ENCODE data around the gene KLHL21.
"Not testable (repeated sequence)": the region's sequence is repeated elsewhere in the genome, so short reads cannot be mapped to it uniquely, and the experiment has no call there.

Gene KLHL21

GRCh38 chr1:6600410-6601048, 2.1 kb downstream of the KLHL21 start:
- H3K4me3 ChIP-seq (ENCODE audit: low read depth, low read length): peak overlapping the region; percentile 79
- peak; percentile 25 for DNase-seq (ENCODE audit: low read depth, low spot score)
- in situ Hi-C loops (cut with HindIII; ENCODE audit: low sequenced_read_pairs): no loop called here
- no peak for TF ChIP-seq CTCF (IDR thresholded peaks at IDR 0.05; ENCODE audit: low read depth, low read length)

GRCh38 chr1:6599991-6600390, 2.7 kb downstream of the KLHL21 start:
- DNase-seq (ENCODE audit: low read depth, low spot score); in situ Hi-C loops (cut with HindIII; ENCODE audit: low sequenced_read_pairs): not testable (repeated sequence)
- H3K4me3 ChIP-seq (ENCODE audit: low read depth, low read length): peak overlapping the region; percentile 79

GRCh38 chr1:6599141-6599975, 3.3 kb downstream of the KLHL21 start:
- H3K4me3 ChIP-seq (ENCODE audit: low read depth, low read length): no peak overlapping the region
- TF ChIP-seq CTCF (IDR thresholded peaks at IDR 0.05; ENCODE audit: low read depth, low read length): no peak
- DNase-seq (ENCODE audit: low read depth, low spot score): no peak
- in situ Hi-C loops (cut with HindIII; ENCODE audit: low sequenced_read_pairs): no loop called here

- no peak overlapping the region for H3K4me3 ChIP-seq (ENCODE audit: low read depth, low read length)
- no peak for TF ChIP-seq CTCF (IDR thresholded peaks at IDR 0.05; ENCODE audit: low read depth, low read length)
- in situ Hi-C loops (cut with HindIII; ENCODE audit: low sequenced_read_pairs): no loop called here
- no peak for DNase-seq (ENCODE audit: low read depth, low spot score)
These were observed 4.9 kb downstream of the KLHL21 start for GRCh38 chr1:6597777-6598131.

- in situ Hi-C loops (cut with HindIII; ENCODE audit: low sequenced_read_pairs): no loop called here
- H3K4me3 ChIP-seq (ENCODE audit: low read depth, low read length): no peak overlapping the region
- TF ChIP-seq CTCF (IDR thresholded peaks at IDR 0.05; ENCODE audit: low read depth, low read length): no peak
- DNase-seq (ENCODE audit: low read depth, low spot score): no peak
These were observed 5.5 kb downstream of the KLHL21 start for GRCh38 chr1:6596886-6597776.

GRCh38 chr1:6596351-6596750, 6.3 kb downstream of the KLHL21 start:
- in situ Hi-C loops (cut with HindIII; ENCODE audit: low sequenced_read_pairs): no loop called here
- no peak overlapping the region for H3K4me3 ChIP-seq (ENCODE audit: low read depth, low read length)
- no peak for DNase-seq (ENCODE audit: low read depth, low spot score)
- TF ChIP-seq CTCF (IDR thresholded peaks at IDR 0.05; ENCODE audit: low read depth, low read length): no peak
